ENCODE results near the gene OR10A5. TPM values are rescaled to one million over a fixed set of nuclear protein-coding genes. Genes with fewer than 3 reads are reported as not detected.
A peak's percentile ranks its signal among the peaks of the same experiment; 100 is the strongest.
"Not testable (repeated sequence)": the region's sequence is repeated elsewhere in the genome, so short reads cannot be mapped to it uniquely, and the experiment has no call there.

The OR10A5 gene, protein sequence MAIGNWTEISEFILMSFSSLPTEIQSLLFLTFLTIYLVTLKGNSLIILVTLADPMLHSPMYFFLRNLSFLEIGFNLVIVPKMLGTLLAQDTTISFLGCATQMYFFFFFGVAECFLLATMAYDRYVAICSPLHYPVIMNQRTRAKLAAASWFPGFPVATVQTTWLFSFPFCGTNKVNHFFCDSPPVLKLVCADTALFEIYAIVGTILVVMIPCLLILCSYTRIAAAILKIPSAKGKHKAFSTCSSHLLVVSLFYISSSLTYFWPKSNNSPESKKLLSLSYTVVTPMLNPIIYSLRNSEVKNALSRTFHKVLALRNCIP
- not detected for total RNA-seq

- DNase-seq (no peak), ATAC-seq (no peak)
- no peaks in the 10 kb centered on the region for H3K9me3 Mint-ChIP-seq (ENCODE audit: insufficient read depth)
- H3K27me3 Mint-ChIP-seq (ENCODE audit: low read depth) = peaks cover 3% of the 10 kb centered on the region
- H3K36me3 Mint-ChIP-seq (ENCODE audit: low read depth) = no peaks in the 10 kb centered on the region
- CTCF ChIA-PET = no interaction called here
- H3K27ac Mint-ChIP-seq = no peak within 1 kb of the TSS
- POLR2A ChIA-PET = no interaction called here
- H3K4me3 Mint-ChIP-seq = no peak within 1 kb of the TSS
- no peaks in the 10 kb centered on the region for H3K4me1 Mint-ChIP-seq (ENCODE audit: low read depth)
Observed at GRCh38 chr11:6845383-6845782, at the start of gene OR10A5. OR10A5 (plus strand) TSS chr11:6845683; CDS start chr11:6845683, 0 bp downstream.

GRCh38 chr11:6799402-6799801 is 46.1 kb upstream of the OR10A5 start, which contains the start of gene OR6A2:
OR6A2 (minus strand) TSS chr11:6799689; CDS start chr11:6795708, 3,981 bp downstream.
- no peaks in the 10 kb centered on the region for H3K4me1 Mint-ChIP-seq (ENCODE audit: low read depth)
- POLR2A ChIA-PET = no interaction called here

GRCh38 chr11:6801075-6801474 is 44.4 kb upstream of the OR10A5 start:
- H3K9me3 Mint-ChIP-seq (ENCODE audit: insufficient read depth); H3K27ac Mint-ChIP-seq: not testable (repeated sequence)

More at GRCh38 chr11:6799402-6799801, 46.1 kb upstream of the OR10A5 start, which contains the start of gene OR6A2:
- no peaks in the 10 kb centered on the region for H3K9me3 Mint-ChIP-seq (ENCODE audit: insufficient read depth)
- peaks cover 8% of the 10 kb centered on the region for H3K27me3 Mint-ChIP-seq (ENCODE audit: low read depth)
- DNase-seq = no peak
- ATAC-seq = no peak
- no peak within 1 kb of the TSS for H3K4me3 Mint-ChIP-seq
- H3K27ac Mint-ChIP-seq = no peak within 1 kb of the TSS
- no peaks in the 10 kb centered on the region for H3K36me3 Mint-ChIP-seq (ENCODE audit: low read depth)
- CTCF ChIA-PET = no interaction called here

DNA sequence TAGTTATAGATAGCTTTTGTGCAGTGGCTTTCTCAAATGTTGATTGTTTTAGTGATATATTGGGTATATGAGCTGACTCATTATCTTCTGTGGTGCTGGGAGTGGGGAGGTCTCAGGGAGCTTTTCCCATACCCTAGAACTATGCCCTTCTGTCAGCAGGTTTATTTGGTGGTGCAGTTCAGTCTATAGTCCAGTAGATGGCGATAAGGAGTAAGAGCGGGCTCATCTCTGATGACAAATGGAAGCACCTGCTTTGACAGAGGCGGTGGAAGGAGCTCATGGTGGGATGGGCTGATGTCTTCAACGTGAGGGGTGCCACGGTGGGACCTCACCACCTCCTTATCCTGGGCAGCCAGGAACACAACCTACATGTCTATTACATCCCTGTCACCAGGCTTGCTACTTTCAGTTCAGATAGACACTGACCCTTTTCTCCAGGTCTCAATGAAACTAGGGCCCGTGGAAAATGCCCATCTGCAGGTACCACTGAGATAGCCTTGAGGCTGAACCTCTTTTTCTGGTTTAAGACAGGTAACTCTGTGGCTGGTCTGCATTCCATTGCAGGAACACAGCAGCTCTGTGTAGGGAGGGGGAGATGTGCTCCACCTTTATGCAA is 33.0 kb upstream of the OR10A5 start:
- CTCF ChIA-PET = interaction anchor here (0.5 to 1.8 kb wide), 28 partner anchors 9 to 467 kb away, joined by 3 to 12 read pairs (median 4); partner anchors contain the start of genes OR10A2, OR2AG1 and OR2AG2
- no peaks in the 10 kb centered on the region for H3K36me3 Mint-ChIP-seq (ENCODE audit: low read depth)
- H3K4me3 Mint-ChIP-seq = no peak overlapping the region
- ATAC-seq = peak; percentile 74
- no peak overlapping the region for H3K27ac Mint-ChIP-seq
- POLR2A ChIA-PET = interaction anchor here (0.6 kb wide), 1 partner anchor 406 kb away, joined by 3 read pairs; no protein-coding TSS in a partner anchor
- DNase-seq = peak; percentile 47
- H3K27me3 Mint-ChIP-seq (ENCODE audit: low read depth) = peaks cover 22% of the 10 kb centered on the region
- H3K9me3 Mint-ChIP-seq (ENCODE audit: insufficient read depth) = no peaks in the 10 kb centered on the region
- no peaks in the 10 kb centered on the region for H3K4me1 Mint-ChIP-seq (ENCODE audit: low read depth)

More at GRCh38 chr11:6801075-6801474, 44.4 kb upstream of the OR10A5 start:
- CTCF ChIA-PET = interaction anchor here (2.2 kb wide), 1 partner anchor 11 kb away, joined by 9 read pairs; no protein-coding TSS in a partner anchor
- H3K36me3 Mint-ChIP-seq (ENCODE audit: low read depth); H3K4me3 Mint-ChIP-seq; POLR2A ChIA-PET; DNase-seq; ATAC-seq; H3K4me1 Mint-ChIP-seq (ENCODE audit: low read depth): not testable (repeated sequence)
- peaks cover 13% of the 10 kb centered on the region for H3K27me3 Mint-ChIP-seq (ENCODE audit: low read depth)

DNA sequence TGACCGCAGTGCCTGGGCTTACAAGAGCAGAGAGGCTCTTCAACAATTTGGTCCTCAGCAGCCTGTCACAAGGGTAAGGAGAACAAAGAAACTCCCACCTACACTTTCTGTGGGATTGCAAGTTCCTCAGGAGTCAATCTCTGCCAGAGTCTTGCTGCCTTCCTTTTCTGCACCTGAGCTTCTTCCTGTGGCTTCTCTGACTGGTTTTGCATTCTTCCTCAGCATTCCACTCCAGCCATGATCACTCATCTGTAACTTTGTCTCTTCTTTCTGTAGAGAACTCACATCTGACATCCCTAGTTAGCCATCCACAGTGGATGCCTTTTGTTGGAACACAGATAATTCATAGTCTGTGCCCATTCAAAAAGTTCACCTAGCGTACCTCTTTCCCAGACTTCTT is 31.8 kb upstream of the OR10A5 start:
- Mint-ChIP-seq H3K27ac (no peak overlapping the region), H3K36me3 (ENCODE audit: low read depth) (no peaks in the 10 kb centered on the region), H3K27me3 (ENCODE audit: low read depth) (peaks cover 14% of the 10 kb centered on the region), H3K9me3 (ENCODE audit: insufficient read depth) (no peaks in the 10 kb centered on the region), H3K4me3 (no peak overlapping the region), H3K4me1 (ENCODE audit: low read depth) (no peaks in the 10 kb centered on the region)
- DNase-seq (no peak), ATAC-seq (no peak)
- CTCF ChIA-PET = interaction anchor here (1.8 kb wide), 1 partner anchor 19 kb away, joined by 7 read pairs; no protein-coding TSS in a partner anchor
- POLR2A ChIA-PET = no interaction called here

DNA sequence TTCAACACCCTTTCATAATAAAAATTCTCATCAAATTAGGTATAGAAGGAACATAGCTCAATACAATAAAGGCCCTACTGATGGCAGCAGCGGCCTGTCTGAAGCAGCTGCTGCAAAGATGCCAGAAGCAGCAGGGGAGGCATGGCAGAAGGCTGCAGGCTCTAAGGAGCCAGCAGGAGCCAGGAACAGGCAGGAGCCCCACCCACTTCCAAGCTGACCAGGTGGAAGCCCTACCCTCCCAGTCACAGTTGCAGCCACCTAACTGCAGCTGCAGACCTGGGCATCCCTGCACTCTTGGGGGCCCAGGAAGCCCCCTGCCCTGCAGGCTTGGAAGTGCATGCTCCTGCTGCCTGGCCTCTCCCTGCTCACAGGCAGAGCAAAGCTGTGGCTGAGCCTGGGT is 27.8 kb upstream of the OR10A5 start:
- Mint-ChIP-seq H3K4me3 (no peak overlapping the region), H3K9me3 (ENCODE audit: insufficient read depth) (no peaks in the 10 kb centered on the region), H3K27me3 (ENCODE audit: low read depth) (peaks cover 13% of the 10 kb centered on the region), H3K36me3 (ENCODE audit: low read depth) (no peaks in the 10 kb centered on the region), H3K27ac (no peak overlapping the region), H3K4me1 (ENCODE audit: low read depth) (no peaks in the 10 kb centered on the region)
- ChIA-PET POLR2A (no interaction called here), CTCF (no interaction called here)
- DNase-seq (no peak), ATAC-seq (no peak)

DNA sequence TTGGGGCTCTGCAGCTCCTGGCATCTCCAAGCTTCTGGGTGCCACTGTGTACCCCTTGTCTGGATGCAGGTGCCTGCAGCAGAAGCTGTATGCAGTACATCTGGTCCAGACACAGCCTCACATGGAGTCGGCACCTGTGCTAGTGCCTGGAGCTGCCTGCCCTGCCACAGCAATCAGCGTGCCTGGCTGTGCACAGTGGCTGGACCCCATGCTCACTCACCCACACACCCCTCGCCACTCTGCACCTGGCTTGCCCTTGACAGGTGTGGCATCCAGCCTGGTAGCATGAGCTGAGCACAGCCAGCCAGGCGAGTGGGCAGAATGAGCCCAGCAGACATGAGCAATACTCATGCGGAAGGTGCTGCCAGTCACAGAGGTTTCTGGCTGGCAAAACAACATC is 26.5 kb upstream of the OR10A5 start:
- DNase-seq = no peak
- no peaks in the 10 kb centered on the region for H3K36me3 Mint-ChIP-seq (ENCODE audit: low read depth)
- CTCF ChIA-PET = no interaction called here
- POLR2A ChIA-PET = no interaction called here
- no peak for ATAC-seq
- no peaks in the 10 kb centered on the region for H3K4me1 Mint-ChIP-seq (ENCODE audit: low read depth)
- H3K27ac Mint-ChIP-seq = no peak overlapping the region
- no peak overlapping the region for H3K4me3 Mint-ChIP-seq
- H3K27me3 Mint-ChIP-seq (ENCODE audit: low read depth) = peaks cover 9% of the 10 kb centered on the region
- H3K9me3 Mint-ChIP-seq (ENCODE audit: insufficient read depth) = no peaks in the 10 kb centered on the region

DNA sequence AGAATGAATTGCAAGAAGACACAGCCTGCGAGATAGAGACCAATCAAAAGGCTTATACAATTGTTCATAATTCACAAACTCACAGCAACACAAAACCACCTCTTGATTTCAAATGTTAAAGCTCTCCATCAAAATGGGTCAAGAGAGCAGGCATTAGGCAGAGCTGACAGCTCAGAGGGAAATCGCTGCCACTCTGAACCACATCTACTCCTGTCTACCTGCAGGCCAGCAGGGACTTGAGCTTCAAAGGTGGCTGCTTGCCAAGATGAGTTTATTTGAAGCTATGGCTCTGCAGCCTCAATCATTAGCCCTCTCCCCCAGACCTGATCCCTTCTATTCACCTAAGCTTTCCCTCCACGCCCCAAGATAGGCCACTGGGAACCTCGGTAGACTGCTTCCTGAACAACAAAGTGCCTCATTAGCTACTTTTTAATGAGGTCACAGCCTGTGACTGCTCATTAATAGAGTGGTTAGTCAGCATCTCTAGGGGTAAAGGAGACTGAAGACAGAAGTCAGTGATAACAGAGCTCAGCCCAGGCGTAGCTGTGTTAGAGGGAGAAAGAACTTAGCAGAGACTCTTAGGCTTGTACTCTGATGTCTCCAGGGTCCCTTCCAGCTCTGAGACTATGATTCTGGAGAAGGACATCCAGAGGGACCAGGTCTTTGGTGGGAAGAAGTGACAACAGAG is 21.2 kb upstream of the OR10A5 start:
- POLR2A ChIA-PET = no interaction called here
- no peak for DNase-seq
- no peaks in the 10 kb centered on the region for H3K9me3 Mint-ChIP-seq (ENCODE audit: insufficient read depth)
- H3K4me1 Mint-ChIP-seq (ENCODE audit: low read depth) = no peaks in the 10 kb centered on the region
- peaks cover 9% of the 10 kb centered on the region for H3K27me3 Mint-ChIP-seq (ENCODE audit: low read depth)
- no peaks in the 10 kb centered on the region for H3K36me3 Mint-ChIP-seq (ENCODE audit: low read depth)
- no peak for ATAC-seq
- H3K27ac Mint-ChIP-seq = no peak overlapping the region
- no peak overlapping the region for H3K4me3 Mint-ChIP-seq
- CTCF ChIA-PET = interaction anchor here (1.3 to 2.6 kb wide), 2 partner anchors 12 to 86 kb away, joined by 3 to 12 read pairs; no protein-coding TSS in a partner anchor

DNA sequence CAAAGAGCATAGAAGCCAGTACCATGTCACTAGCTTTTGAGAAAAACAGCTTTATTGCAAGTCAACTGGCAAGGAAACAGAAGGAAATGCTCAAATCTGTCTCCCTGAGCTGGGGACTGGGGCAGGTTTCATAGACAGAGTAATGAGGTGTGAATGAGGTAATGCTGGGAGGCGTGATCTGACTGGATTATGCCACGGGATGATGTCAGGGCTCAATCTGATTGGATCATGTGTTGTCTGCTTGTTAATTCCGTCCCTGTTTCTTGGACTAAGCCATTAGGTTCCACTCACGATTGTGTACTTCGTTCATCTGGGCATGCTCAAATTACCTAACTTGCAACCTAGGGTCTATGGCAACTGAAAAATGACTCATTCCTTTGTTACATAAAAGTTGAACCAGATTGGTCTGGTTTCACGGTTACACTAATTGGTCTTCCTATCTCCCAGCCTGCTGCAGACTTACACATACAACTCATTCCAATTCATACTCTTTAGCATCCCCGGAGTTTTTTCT is 20.2 kb upstream of the OR10A5 start:
- DNase-seq (no peak), ATAC-seq (no peak)
- ChIA-PET POLR2A (no interaction called here), CTCF (no interaction called here)
- H3K4me3 Mint-ChIP-seq = no peak overlapping the region
- no peak overlapping the region for H3K27ac Mint-ChIP-seq
- peaks cover 6% of the 10 kb centered on the region for H3K27me3 Mint-ChIP-seq (ENCODE audit: low read depth)
- H3K36me3 Mint-ChIP-seq (ENCODE audit: low read depth) = no peaks in the 10 kb centered on the region
- no peaks in the 10 kb centered on the region for H3K9me3 Mint-ChIP-seq (ENCODE audit: insufficient read depth)
- H3K4me1 Mint-ChIP-seq (ENCODE audit: low read depth) = no peaks in the 10 kb centered on the region

GRCh38 chr11:6828103-6828502 is 17.4 kb upstream of the OR10A5 start:
- Mint-ChIP-seq H3K27ac (no peak overlapping the region), H3K4me3 (no peak overlapping the region), H3K4me1 (ENCODE audit: low read depth) (no peaks in the 10 kb centered on the region), H3K27me3 (ENCODE audit: low read depth) (no peaks in the 10 kb centered on the region), H3K36me3 (ENCODE audit: low read depth) (no peaks in the 10 kb centered on the region), H3K9me3 (ENCODE audit: insufficient read depth) (no peaks in the 10 kb centered on the region)
- DNase-seq (no peak), ATAC-seq (no peak)
- CTCF ChIA-PET = no interaction called here
- POLR2A ChIA-PET = no interaction called here

DNA sequence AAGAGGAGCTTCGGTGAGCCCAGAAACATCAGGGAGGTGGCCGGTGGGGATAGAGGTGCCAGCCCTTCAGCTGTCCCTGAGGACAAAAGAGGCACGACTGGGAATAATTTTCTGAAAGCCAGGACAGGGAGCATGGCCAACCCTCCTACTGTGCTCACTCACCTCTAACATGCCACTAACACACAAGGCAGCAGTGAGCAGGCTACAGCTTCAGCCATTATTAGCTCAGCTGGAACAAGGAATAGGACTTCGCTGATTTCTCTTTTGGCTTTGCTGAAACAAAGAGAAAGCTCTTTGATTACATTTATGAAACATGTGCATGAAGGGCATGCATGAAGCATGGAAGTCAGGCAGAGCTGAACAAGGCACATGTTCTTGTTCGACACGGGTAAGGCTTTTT is 12.1 kb upstream of the OR10A5 start:
- Mint-ChIP-seq H3K27ac (no peak overlapping the region), H3K4me3 (no peak overlapping the region), H3K9me3 (ENCODE audit: insufficient read depth) (no peaks in the 10 kb centered on the region), H3K36me3 (ENCODE audit: low read depth) (no peaks in the 10 kb centered on the region), H3K27me3 (ENCODE audit: low read depth) (peaks cover 2% of the 10 kb centered on the region), H3K4me1 (ENCODE audit: low read depth) (no peaks in the 10 kb centered on the region)
- CTCF ChIA-PET = interaction anchor here (1.9 kb wide), 1 partner anchor 21 kb away, joined by 9 read pairs; no protein-coding TSS in a partner anchor
- POLR2A ChIA-PET = no interaction called here
- ATAC-seq = no peak
- no peak for DNase-seq

- ATAC-seq = no peak
- CTCF ChIA-PET = interaction anchor here (1.9 kb wide), 1 partner anchor 22 kb away, joined by 9 read pairs; no protein-coding TSS in a partner anchor
Observed at GRCh38 chr11:6834021-6834420, 11.5 kb upstream of the OR10A5 start.

More at GRCh38 chr11:6834021-6834420, 11.5 kb upstream of the OR10A5 start:
- Mint-ChIP-seq H3K4me1 (ENCODE audit: low read depth) (no peaks in the 10 kb centered on the region), H3K36me3 (ENCODE audit: low read depth) (no peaks in the 10 kb centered on the region), H3K9me3 (ENCODE audit: insufficient read depth) (no peaks in the 10 kb centered on the region), H3K27ac (no peak overlapping the region), H3K4me3 (no peak overlapping the region), H3K27me3 (ENCODE audit: low read depth) (peaks cover 2% of the 10 kb centered on the region)
- POLR2A ChIA-PET = no interaction called here
- no peak for DNase-seq

Measured in activated CD8-positive, alpha-beta T cell treated with anti-CD3 and anti-CD28 coated beads, Interleukin-2, amount 10 ng/mL, durations not matched to agents 7 days and 5 days (primary cell).